Right atrium auricular region (tissue), 2 donors: ENCODE results near the gene MT1HL1. TPM values are rescaled to one million over a fixed set of nuclear protein-coding genes. Genes with fewer than 3 reads are reported as not detected.

Experiments
- DNase-seq: peaks from one replicate; pipeline ENCODE4 v3.0.0-alpha.2; 2019; ENCODE audit warnings: low spot score
- H3K27ac ChIP-seq, 2 donors: fragments of 200-600 bp; sonication (generic); 1 replicate in 1 of 2; 2 replicates in 1 of 2; pipeline ENCODE4 v1.5.1; 2016 to 2019
- H3K27me3 ChIP-seq, 2 donors: fragments of 200-600 bp; sonication (generic); one replicate each; pipeline versions ENCODE4 v1.5.1 to v1.6.0; 2017 to 2019
- H3K36me3 ChIP-seq: fragments of 200-600 bp; sonication (generic); one replicate; pipeline ENCODE4 v1.5.1; 2016
- H3K4me1 ChIP-seq, 2 donors: fragments of 200-600 bp; sonication (generic); one replicate each; pipeline versions ENCODE4 v1.5.1 to v1.6.0; 2017 to 2019
- H3K4me3 ChIP-seq, 2 donors: fragments of 200-600 bp; sonication (generic); 1 replicate in 1 of 2; 2 replicates in 1 of 2; pipeline ENCODE4 v1.5.1; 2017 to 2019; ENCODE audit warnings: mild to moderate bottlenecking in 1 of 2, moderate library complexity in 1 of 2
- H3K9me3 ChIP-seq, 2 donors: fragments of 200-600 bp; sonication (generic); one replicate each; pipeline ENCODE4 v1.5.1; 2019
- CTCF ChIP-seq, 2 donors: fragments of 200-600 bp; sonication (generic); IDR thresholded peaks; one replicate each; pipeline ENCODE4 v1.5.1; 2019; ENCODE audit warnings: antibody characterized with exemption in 2 of 2
- total RNA-seq, 2 donors: library from RNA; depleted of rRNA; stranded (reverse); fragments of >200 nt; gene quantifications; one replicate each; pipeline ENCODE4 v1.1.0, GENCODE V29; 2016

Gene MT1HL1
- not detected for total RNA-seq

- Histone ChIP-seq H3K27me3 (no peaks in the 10 kb centered on the region), H3K4me3 (no peak within 1 kb of the TSS), H3K27ac (peak within 1 kb of the TSS in 1 of 2 donors; percentile 96), H3K36me3 (no peaks in the 10 kb centered on the region), H3K4me1 (peaks cover 0 to 2% of the 10 kb centered on the region in 2 donors), H3K9me3 (no peaks in the 10 kb centered on the region)
- no peak for DNase-seq
- TF ChIP-seq CTCF (IDR thresholded peaks at IDR 0.05): no peak
These were observed at the start of gene MT1HL1 for GRCh38 chr1:237004116-237004515. TSS of gene MT1HL1 (minus strand) at chr1:237004441. CDS start at chr1:237004372, 69 bp downstream.

DNA sequence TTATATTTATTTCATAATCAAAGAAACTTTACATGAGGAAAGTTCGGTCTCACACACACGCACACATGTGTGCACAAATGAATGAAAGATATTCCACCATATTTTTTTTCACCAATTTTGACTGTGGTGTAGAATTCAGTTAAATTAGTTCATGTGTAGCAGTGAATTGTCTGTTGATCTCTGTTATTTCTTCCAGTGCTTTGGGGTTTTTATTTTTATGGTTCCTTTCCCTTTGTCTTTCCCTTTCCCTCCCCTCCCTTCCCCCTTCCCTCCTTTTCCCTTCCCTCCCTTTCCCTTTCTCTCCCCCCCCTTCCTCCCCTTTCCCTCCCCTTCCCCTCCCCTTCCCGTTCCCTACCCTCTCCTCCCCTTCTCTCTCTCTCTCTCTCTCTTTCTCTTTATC, 46.7 kb upstream of the MT1HL1 start:
- no peaks in the 10 kb centered on the region for H3K9me3 ChIP-seq
- H3K27me3 ChIP-seq: no peaks in the 10 kb centered on the region
- no peaks in the 10 kb centered on the region for H3K36me3 ChIP-seq
- TF ChIP-seq CTCF (IDR thresholded peaks at IDR 0.05): no peak
- H3K4me1 ChIP-seq: peaks cover 0 to 20% of the 10 kb centered on the region in 2 donors
- DNase-seq: no peak
- no peak overlapping the region for H3K4me3 ChIP-seq
- peak overlapping the region; percentile 94 to 99 for H3K27ac ChIP-seq

GRCh38 chr1:237050185-237050584, 45.9 kb upstream of the MT1HL1 start:
- Histone ChIP-seq H3K9me3 (no peaks in the 10 kb centered on the region), H3K27ac (peak overlapping the region; percentile 94 to 99), H3K4me3 (peak overlapping the region in 1 of 2 donors; percentile 28), H3K4me1 (peaks cover 0 to 20% of the 10 kb centered on the region in 2 donors), H3K27me3 (no peaks in the 10 kb centered on the region), H3K36me3 (no peaks in the 10 kb centered on the region)
- TF ChIP-seq CTCF (IDR thresholded peaks at IDR 0.05): no peak
- DNase-seq: no peak

GRCh38 chr1:237048803-237049202, 44.6 kb upstream of the MT1HL1 start:
- no peaks in the 10 kb centered on the region for H3K27me3 ChIP-seq
- H3K4me3 ChIP-seq: peak overlapping the region in 1 of 2 donors; percentile 28
- H3K4me1 ChIP-seq: peaks cover 0 to 13% of the 10 kb centered on the region in 2 donors
- TF ChIP-seq CTCF (IDR thresholded peaks at IDR 0.05): no peak
- DNase-seq: no peak
- peak overlapping the region; percentile 94 to 99 for H3K27ac ChIP-seq
- H3K9me3 ChIP-seq: no peaks in the 10 kb centered on the region
- no peaks in the 10 kb centered on the region for H3K36me3 ChIP-seq

GRCh38 chr1:237045278-237046016, 41.2 kb upstream of the MT1HL1 start:
- no peaks in the 10 kb centered on the region for H3K27me3 ChIP-seq

More at GRCh38 chr1:237045278-237046016, 41.2 kb upstream of the MT1HL1 start:
- H3K4me3 ChIP-seq: peak overlapping the region; percentile 29 to 31
- H3K9me3 ChIP-seq: no peaks in the 10 kb centered on the region
- no peaks in the 10 kb centered on the region for H3K4me1 ChIP-seq
- H3K27ac ChIP-seq: peak overlapping the region; percentile 94 to 99
- TF ChIP-seq CTCF (IDR thresholded peaks at IDR 0.05): no peak
- H3K36me3 ChIP-seq: no peaks in the 10 kb centered on the region
- DNase-seq: no peak
